Measurements from ENCODE around the gene NCOR1.

The NCOR1 gene

DNA sequence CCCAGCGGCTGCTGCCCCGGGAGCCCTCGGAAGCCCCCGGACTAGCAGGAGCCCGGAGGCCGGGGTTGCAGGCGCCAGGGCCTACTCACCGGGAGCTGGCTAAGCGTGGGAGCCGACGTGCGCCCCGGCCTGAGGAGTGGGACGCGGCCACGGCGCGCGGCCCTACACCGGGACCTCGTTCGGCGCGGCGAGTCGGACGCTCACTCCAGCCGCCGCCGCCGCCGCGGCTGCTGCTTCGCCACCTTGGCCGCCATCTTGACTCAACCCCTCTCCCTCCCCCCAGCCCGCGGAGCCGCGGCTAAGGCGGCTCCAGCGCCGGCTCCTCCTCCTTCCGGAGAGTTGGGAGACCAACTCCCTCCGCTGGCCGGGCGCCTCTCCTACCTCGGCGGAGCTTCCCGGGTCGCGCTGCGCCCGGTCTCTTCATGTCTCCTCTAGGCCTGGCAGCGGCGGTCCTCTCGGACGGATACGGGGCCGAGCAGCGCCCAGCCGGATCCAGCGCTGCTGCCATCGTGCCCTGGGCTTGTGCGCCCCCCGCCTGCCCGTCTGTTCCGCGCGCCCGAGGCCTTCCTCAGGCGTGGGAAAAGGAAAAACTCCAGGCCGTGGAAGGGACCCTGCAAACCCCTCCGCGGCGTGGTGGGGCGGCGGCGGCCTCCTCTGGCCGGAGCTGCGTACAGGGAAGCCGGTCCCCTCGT is at the start of gene NCOR1:
TSS of gene NCOR1 (minus strand) at position 262 of the 692 bp plus-strand sequence. CDS start 20,965 bp downstream, outside the sequence.
- peaks cover 4 to 46% (median 42%) of the 10 kb centered on the region in 5 donors for H3K4me1 ChIP-seq (ENCODE audit: control insufficient read depth in 5 of 5, insufficient read depth in 5 of 5, low read length in 5 of 5)
- peak within 1 kb of the TSS; percentile 91 to 99 (median 95) for H3K9ac ChIP-seq (ENCODE audit: low read length in 5 of 5)
- H3K4me3 ChIP-seq (ENCODE audit: low read depth in 1 of 5, low read length in 5 of 5) = peak within 1 kb of the TSS; percentile 80 to 94 (median 91)
- H3K27me3 ChIP-seq (ENCODE audit: control insufficient read depth in 5 of 5, insufficient read depth in 4 of 5, low read length in 5 of 5) = no peaks in the 10 kb centered on the region
- H3K9me3 ChIP-seq (ENCODE audit: control insufficient read depth in 5 of 5, low read length in 5 of 5) = no peaks in the 10 kb centered on the region
- no peaks in the 10 kb centered on the region for H3K36me3 ChIP-seq (ENCODE audit: control insufficient read depth in 5 of 5, insufficient read depth in 5 of 5, low read length in 5 of 5)
- peak within 1 kb of the TSS; percentile 95 for H3K27ac ChIP-seq (ENCODE audit: low read depth, low read length)

DNA sequence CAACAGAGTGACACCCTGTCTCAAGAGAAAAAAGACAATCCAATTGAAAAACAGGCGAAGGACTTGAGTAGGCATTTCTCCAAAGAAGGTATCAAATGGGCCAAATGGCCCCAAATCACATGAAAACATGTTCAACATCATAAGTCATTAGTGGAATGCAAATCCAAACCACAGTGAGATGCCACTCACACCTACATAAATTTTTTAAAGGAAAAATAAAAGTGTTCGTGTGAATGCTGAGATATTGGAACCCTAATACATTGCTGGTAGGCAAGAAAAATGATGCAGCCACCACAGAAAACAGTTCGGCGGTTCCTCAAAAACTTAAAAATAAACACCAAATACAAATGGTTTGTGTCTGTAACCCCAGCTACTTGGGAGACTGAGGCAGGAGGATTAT is 46.9 kb upstream of the NCOR1 start:
- Histone ChIP-seq H3K27me3 (ENCODE audit: control insufficient read depth in 5 of 5, insufficient read depth in 4 of 5, low read length in 5 of 5) (no peaks in the 10 kb centered on the region), H3K4me3 (ENCODE audit: low read depth in 1 of 5, low read length in 5 of 5) (no peak overlapping the region), H3K27ac (ENCODE audit: low read depth, low read length) (no peak overlapping the region), H3K4me1 (ENCODE audit: control insufficient read depth in 5 of 5, insufficient read depth in 5 of 5, low read length in 5 of 5) (peaks cover 1 to 24% (median 14%) of the 10 kb centered on the region in 5 donors), H3K36me3 (ENCODE audit: control insufficient read depth in 5 of 5, insufficient read depth in 5 of 5, low read length in 5 of 5) (no peaks in the 10 kb centered on the region), H3K9me3 (ENCODE audit: control insufficient read depth in 5 of 5, low read length in 5 of 5) (no peaks in the 10 kb centered on the region), H3K9ac (ENCODE audit: low read length in 5 of 5) (no peak overlapping the region)

GRCh38 chr17:16261049-16261448 is 45.7 kb upstream of the NCOR1 start:
- H3K4me3 ChIP-seq (ENCODE audit: low read depth in 1 of 5, low read length in 5 of 5) = no peak overlapping the region
- H3K9ac ChIP-seq (ENCODE audit: low read length in 5 of 5) = no peak overlapping the region
- H3K4me1 ChIP-seq (ENCODE audit: control insufficient read depth in 5 of 5, insufficient read depth in 5 of 5, low read length in 5 of 5) = peaks cover 1 to 34% (median 23%) of the 10 kb centered on the region in 5 donors
- no peaks in the 10 kb centered on the region for H3K36me3 ChIP-seq (ENCODE audit: control insufficient read depth in 5 of 5, insufficient read depth in 5 of 5, low read length in 5 of 5)
- no peak overlapping the region for H3K27ac ChIP-seq (ENCODE audit: low read depth, low read length)
- H3K27me3 ChIP-seq (ENCODE audit: control insufficient read depth in 5 of 5, insufficient read depth in 4 of 5, low read length in 5 of 5) = no peaks in the 10 kb centered on the region
- no peaks in the 10 kb centered on the region for H3K9me3 ChIP-seq (ENCODE audit: control insufficient read depth in 5 of 5, low read length in 5 of 5)

DNA sequence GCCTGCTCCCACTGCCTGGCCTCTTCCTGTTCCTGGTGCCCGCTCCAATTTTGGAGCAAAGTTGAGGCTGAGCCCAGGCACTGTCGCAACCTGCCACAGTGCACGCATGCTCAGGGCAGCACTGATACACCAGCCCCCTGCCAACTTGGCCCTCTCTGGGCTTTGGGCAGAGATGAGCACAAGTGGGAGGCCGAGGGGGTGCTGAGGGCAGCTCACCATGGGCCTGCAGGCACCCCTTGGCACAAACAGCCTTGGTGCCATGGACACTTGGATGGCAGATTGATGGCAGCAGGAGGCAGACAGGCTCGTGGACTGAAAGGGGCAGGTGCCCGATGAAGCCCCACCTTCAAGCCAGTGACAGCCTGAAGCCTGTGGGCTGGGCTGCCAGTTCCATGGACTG is 44.6 kb upstream of the NCOR1 start:
- Histone ChIP-seq H3K4me3 (ENCODE audit: low read depth in 1 of 5, low read length in 5 of 5) (peak overlapping the region in 1 of 5 donors; percentile 33), H3K9me3 (ENCODE audit: control insufficient read depth in 5 of 5, low read length in 5 of 5) (no peaks in the 10 kb centered on the region), H3K27ac (ENCODE audit: low read depth, low read length) (peak overlapping the region; percentile 46), H3K9ac (ENCODE audit: low read length in 5 of 5) (no peak overlapping the region), H3K27me3 (ENCODE audit: control insufficient read depth in 5 of 5, insufficient read depth in 4 of 5, low read length in 5 of 5) (no peaks in the 10 kb centered on the region), H3K36me3 (ENCODE audit: control insufficient read depth in 5 of 5, insufficient read depth in 5 of 5, low read length in 5 of 5) (no peaks in the 10 kb centered on the region), H3K4me1 (ENCODE audit: control insufficient read depth in 5 of 5, insufficient read depth in 5 of 5, low read length in 5 of 5) (peaks cover 4 to 45% (median 34%) of the 10 kb centered on the region in 5 donors)

- Histone ChIP-seq H3K36me3 (ENCODE audit: control insufficient read depth in 5 of 5, insufficient read depth in 5 of 5, low read length in 5 of 5) (no peaks in the 10 kb centered on the region), H3K9me3 (ENCODE audit: control insufficient read depth in 5 of 5, low read length in 5 of 5) (no peaks in the 10 kb centered on the region), H3K27ac (ENCODE audit: low read depth, low read length) (peak overlapping the region; percentile 47)
Measured at GRCh38 chr17:16258901-16259300, 43.6 kb upstream of the NCOR1 start.

DNA sequence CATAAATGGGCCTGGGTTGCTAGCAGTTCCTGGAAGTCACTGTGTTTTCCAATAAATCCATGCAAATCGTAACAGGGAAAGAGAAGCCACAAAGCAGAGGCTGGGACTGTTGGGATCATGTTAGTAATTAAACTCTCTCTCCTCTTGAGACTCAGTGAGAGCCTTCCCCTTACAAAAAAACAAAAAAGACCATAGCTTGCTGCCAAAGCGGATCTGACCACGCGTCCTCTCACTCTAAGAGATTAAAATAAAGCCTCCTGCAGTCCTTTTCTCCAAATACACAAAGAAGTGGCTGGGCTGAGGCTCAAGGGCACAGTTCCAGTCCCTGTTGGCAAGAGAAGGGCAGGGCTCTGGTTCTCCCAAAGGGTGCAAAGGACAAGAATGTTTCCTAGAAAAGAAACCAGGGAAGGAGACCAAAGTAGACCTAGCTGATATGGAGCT is 40.2 kb upstream of the NCOR1 start:
- no peaks in the 10 kb centered on the region for H3K9me3 ChIP-seq (ENCODE audit: control insufficient read depth in 5 of 5, low read length in 5 of 5)
- peak overlapping the region in 4 of 5 donors; percentile 14 to 45 (median 30) for H3K4me3 ChIP-seq (ENCODE audit: low read depth in 1 of 5, low read length in 5 of 5)
- peak overlapping the region; percentile 85 for H3K27ac ChIP-seq (ENCODE audit: low read depth, low read length)
- H3K9ac ChIP-seq (ENCODE audit: low read length in 5 of 5) = peak overlapping the region in 4 of 5 donors; percentile 19 to 71 (median 32)
- no peaks in the 10 kb centered on the region for H3K27me3 ChIP-seq (ENCODE audit: control insufficient read depth in 5 of 5, insufficient read depth in 4 of 5, low read length in 5 of 5)
- peaks cover 4 to 47% (median 36%) of the 10 kb centered on the region in 5 donors for H3K4me1 ChIP-seq (ENCODE audit: control insufficient read depth in 5 of 5, insufficient read depth in 5 of 5, low read length in 5 of 5)
- H3K36me3 ChIP-seq (ENCODE audit: control insufficient read depth in 5 of 5, insufficient read depth in 5 of 5, low read length in 5 of 5) = no peaks in the 10 kb centered on the region

More at GRCh38 chr17:16258901-16259300, 43.6 kb upstream of the NCOR1 start:
- Histone ChIP-seq H3K9ac (ENCODE audit: low read length in 5 of 5) (no peak overlapping the region), H3K4me1 (ENCODE audit: control insufficient read depth in 5 of 5, insufficient read depth in 5 of 5, low read length in 5 of 5) (peaks cover 4 to 47% (median 37%) of the 10 kb centered on the region in 5 donors), H3K4me3 (ENCODE audit: low read depth in 1 of 5, low read length in 5 of 5) (no peak overlapping the region), H3K27me3 (ENCODE audit: control insufficient read depth in 5 of 5, insufficient read depth in 4 of 5, low read length in 5 of 5) (no peaks in the 10 kb centered on the region)

DNA sequence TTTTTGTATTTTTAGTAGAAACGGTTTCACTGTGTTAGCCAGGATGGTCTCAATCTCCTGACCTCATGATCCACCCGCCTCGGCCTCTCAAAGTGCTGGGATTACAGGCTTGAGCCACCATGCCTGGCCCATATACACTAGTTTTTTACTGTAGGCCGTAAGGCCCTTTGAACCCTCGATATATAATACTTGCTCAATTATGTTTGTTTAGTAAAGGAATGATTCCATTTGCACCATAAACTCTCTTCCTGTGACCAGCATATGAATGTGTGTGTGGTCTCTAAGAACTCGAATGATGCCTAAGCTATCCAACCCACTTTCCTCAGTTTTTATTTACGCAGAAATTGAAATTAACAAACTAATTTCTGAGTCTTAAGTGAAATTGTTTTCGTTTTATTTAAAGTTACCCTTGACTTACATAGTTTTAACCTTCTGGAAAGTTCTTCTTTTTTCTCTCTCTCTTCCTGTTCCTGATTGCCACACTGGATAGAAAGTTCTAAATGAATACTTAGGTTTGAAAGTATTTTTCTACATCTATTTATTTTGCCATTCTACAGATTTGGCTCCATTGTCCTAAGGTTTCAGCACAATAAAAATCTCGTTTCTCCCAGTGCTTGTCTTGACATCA is 39.6 kb upstream of the NCOR1 start:
- Histone ChIP-seq H3K9me3 (ENCODE audit: control insufficient read depth in 5 of 5, low read length in 5 of 5) (no peaks in the 10 kb centered on the region), H3K27ac (ENCODE audit: low read depth, low read length) (peak overlapping the region; percentile 85)

GRCh38 chr17:16251556-16251955 is 36.2 kb upstream of the NCOR1 start:
- Histone ChIP-seq H3K27ac (ENCODE audit: low read depth, low read length) (no peak overlapping the region), H3K4me3 (ENCODE audit: low read depth in 1 of 5, low read length in 5 of 5) (no peak overlapping the region)

More for the DNA sequence above, 39.6 kb upstream of the NCOR1 start:
- Histone ChIP-seq H3K36me3 (ENCODE audit: control insufficient read depth in 5 of 5, insufficient read depth in 5 of 5, low read length in 5 of 5) (no peaks in the 10 kb centered on the region), H3K4me1 (ENCODE audit: control insufficient read depth in 5 of 5, insufficient read depth in 5 of 5, low read length in 5 of 5) (peaks cover 3 to 41% (median 30%) of the 10 kb centered on the region in 5 donors), H3K27me3 (ENCODE audit: control insufficient read depth in 5 of 5, insufficient read depth in 4 of 5, low read length in 5 of 5) (no peaks in the 10 kb centered on the region), H3K9ac (ENCODE audit: low read length in 5 of 5) (peak overlapping the region in 3 of 5 donors; percentile 19 to 71 (median 20)), H3K4me3 (ENCODE audit: low read depth in 1 of 5, low read length in 5 of 5) (peak overlapping the region in 2 of 5 donors; percentile 14 to 45)

GRCh38 chr17:16251043-16251442 is 35.7 kb upstream of the NCOR1 start:
- H3K4me1 ChIP-seq (ENCODE audit: control insufficient read depth in 5 of 5, insufficient read depth in 5 of 5, low read length in 5 of 5) = peaks cover 3 to 18% (median 15%) of the 10 kb centered on the region in 5 donors
- no peaks in the 10 kb centered on the region for H3K36me3 ChIP-seq (ENCODE audit: control insufficient read depth in 5 of 5, insufficient read depth in 5 of 5, low read length in 5 of 5)
- H3K27me3 ChIP-seq (ENCODE audit: control insufficient read depth in 5 of 5, insufficient read depth in 4 of 5, low read length in 5 of 5) = no peaks in the 10 kb centered on the region
- H3K9me3 ChIP-seq (ENCODE audit: control insufficient read depth in 5 of 5, low read length in 5 of 5) = no peaks in the 10 kb centered on the region
- H3K27ac ChIP-seq (ENCODE audit: low read depth, low read length) = no peak overlapping the region
- H3K9ac ChIP-seq (ENCODE audit: low read length in 5 of 5) = no peak overlapping the region
- H3K4me3 ChIP-seq (ENCODE audit: low read depth in 1 of 5, low read length in 5 of 5) = no peak overlapping the region

More at GRCh38 chr17:16251556-16251955, 36.2 kb upstream of the NCOR1 start:
- Histone ChIP-seq H3K9me3 (ENCODE audit: control insufficient read depth in 5 of 5, low read length in 5 of 5) (no peaks in the 10 kb centered on the region), H3K4me1 (ENCODE audit: control insufficient read depth in 5 of 5, insufficient read depth in 5 of 5, low read length in 5 of 5) (peaks cover 3 to 23% (median 20%) of the 10 kb centered on the region in 5 donors), H3K9ac (ENCODE audit: low read length in 5 of 5) (no peak overlapping the region), H3K36me3 (ENCODE audit: control insufficient read depth in 5 of 5, insufficient read depth in 5 of 5, low read length in 5 of 5) (no peaks in the 10 kb centered on the region), H3K27me3 (ENCODE audit: control insufficient read depth in 5 of 5, insufficient read depth in 4 of 5, low read length in 5 of 5) (no peaks in the 10 kb centered on the region)

GRCh38 chr17:16250635-16251034 is 35.3 kb upstream of the NCOR1 start:
- H3K27me3 ChIP-seq (ENCODE audit: control insufficient read depth in 5 of 5, insufficient read depth in 4 of 5, low read length in 5 of 5) = no peaks in the 10 kb centered on the region
- H3K9ac ChIP-seq (ENCODE audit: low read length in 5 of 5) = no peak overlapping the region
- H3K9me3 ChIP-seq (ENCODE audit: control insufficient read depth in 5 of 5, low read length in 5 of 5) = no peaks in the 10 kb centered on the region
- no peak overlapping the region for H3K27ac ChIP-seq (ENCODE audit: low read depth, low read length)
- H3K4me3 ChIP-seq (ENCODE audit: low read depth in 1 of 5, low read length in 5 of 5) = no peak overlapping the region
- H3K4me1 ChIP-seq (ENCODE audit: control insufficient read depth in 5 of 5, insufficient read depth in 5 of 5, low read length in 5 of 5) = peaks cover under 1 to 14% (median 10%) of the 10 kb centered on the region in 5 donors
- no peaks in the 10 kb centered on the region for H3K36me3 ChIP-seq (ENCODE audit: control insufficient read depth in 5 of 5, insufficient read depth in 5 of 5, low read length in 5 of 5)

Measured in subcutaneous abdominal adipose tissue (tissue), 5 donors.